Hepatocyte (in vitro differentiated cells): ENCODE results near the gene KRTAP10-2.

ENCODE experiments used
- EZH2 ChIP-seq: fragments of 200-600 bp; sonication (generic); IDR thresholded peaks from 2 replicates; pipeline ENCODE4 v1.6.1; 2016; ENCODE audit warnings: antibody characterized with exemption, mild to moderate bottlenecking, borderline replicate concordance
- EZH2phosphoT487 ChIP-seq: fragments of 200-600 bp; sonication (generic); IDR thresholded peaks from one replicate; pipeline ENCODE4 v1.6.1; 2018; ENCODE audit warnings: antibody characterized with exemption, mild to moderate bottlenecking, low read depth, moderate library complexity; ENCODE audit not compliant: unreplicated experiment, severe bottlenecking

GRCh38 chr21:44544566-44544965 lies 6.7 kb downstream of the KRTAP10-2 start:
- TF ChIP-seq EZH2, result no peak
- no peak for TF ChIP-seq EZH2phosphoT487
